ENCODE data around the gene FOXO3.

The FOXO3 gene

DNA sequence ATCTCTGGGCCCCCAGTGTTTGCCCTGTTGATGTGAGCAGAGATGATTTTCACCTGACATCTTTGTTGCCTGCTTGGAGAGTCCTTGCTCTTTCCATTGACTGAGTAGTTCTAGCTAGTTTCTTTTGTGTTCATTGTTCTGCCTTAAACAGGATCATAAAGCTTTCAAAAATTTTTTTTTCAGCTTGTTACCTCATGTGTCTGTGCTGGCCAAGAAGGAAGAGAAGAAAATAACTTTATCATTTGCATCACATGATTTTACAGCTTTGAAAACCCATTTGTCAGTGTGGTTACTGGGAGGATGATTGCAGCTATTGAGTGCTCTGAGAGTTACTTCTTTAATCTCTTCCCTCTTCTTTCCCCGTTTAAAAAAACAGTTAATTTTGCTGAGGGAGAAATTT, 16.0 kb downstream of the FOXO3 start:
- peak; percentile 74 for DNase-seq

DNA sequence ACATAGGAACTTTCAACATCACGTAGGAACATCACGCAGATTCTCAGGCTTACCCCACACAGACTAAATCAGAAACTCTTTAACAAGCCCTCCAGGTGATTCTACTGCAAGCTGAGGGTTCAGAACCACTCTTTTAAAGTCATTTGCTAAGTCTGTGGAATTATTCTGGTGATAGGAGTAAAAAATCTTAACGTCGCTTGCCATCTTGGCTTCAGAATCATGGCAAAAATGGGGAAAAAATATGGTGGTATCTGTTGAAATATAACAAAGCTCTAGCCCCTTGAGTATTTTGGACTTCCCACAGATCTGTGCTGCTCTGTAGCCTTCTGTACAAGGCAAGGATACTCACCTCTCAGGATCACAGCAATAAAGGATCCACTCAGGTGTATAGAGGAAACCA, 17.4 kb downstream of the FOXO3 start:
- DNase-seq = no peak

DNA sequence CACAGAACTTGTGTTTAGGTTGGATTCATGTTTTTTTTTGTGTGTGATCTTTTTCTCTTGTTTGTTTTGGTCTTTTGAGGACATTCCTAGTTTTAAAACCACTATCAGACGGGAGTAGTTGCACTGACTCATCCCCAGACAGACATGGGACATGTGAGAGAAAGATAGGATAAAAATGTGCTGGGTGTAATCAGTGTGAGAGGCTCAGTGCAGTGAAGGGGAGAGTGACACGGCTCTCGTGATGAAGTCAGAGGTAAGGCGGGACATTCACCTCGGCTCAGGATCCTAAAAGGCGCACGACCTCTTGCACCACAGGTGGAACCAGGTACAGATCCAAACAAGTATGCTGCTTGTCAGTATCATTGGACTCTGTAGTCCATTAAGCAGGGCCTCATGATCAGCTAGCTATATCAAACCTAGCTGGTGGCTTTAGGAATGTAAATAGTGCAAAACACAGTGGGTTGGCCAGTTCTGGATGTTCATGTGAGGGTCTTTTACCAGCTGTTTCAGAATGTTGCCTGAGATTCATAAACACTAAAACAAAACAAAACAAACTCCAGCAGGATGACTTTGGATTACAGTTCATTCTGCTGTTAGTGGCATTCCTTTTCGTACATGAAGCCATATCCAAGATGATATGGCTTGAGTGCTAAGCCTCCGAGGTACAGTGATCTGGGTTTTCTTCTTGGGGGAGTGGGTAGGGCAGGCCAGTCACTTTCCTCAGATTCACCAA, 18.0 kb downstream of the FOXO3 start:
- no peak for DNase-seq

DNA sequence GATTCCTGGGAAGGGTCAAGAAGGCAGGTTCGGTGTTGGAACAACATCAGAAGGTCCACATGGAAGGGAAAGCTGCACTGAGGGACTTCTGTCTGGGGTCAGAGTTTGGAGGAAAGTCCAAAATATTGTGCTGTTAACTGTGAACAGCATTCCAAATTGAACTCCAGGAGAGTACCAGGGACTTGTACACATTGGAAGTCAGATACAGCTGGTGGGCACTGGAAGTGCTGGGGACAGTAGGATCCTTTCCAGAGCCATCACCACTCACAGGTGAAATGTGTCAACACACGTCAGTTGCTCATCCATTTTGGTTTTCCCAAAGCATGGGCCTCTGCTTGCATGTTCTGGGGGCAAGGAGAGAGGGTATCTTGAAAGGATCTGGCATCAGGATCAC, 18.6 kb downstream of the FOXO3 start:
- no peak for DNase-seq

DNA sequence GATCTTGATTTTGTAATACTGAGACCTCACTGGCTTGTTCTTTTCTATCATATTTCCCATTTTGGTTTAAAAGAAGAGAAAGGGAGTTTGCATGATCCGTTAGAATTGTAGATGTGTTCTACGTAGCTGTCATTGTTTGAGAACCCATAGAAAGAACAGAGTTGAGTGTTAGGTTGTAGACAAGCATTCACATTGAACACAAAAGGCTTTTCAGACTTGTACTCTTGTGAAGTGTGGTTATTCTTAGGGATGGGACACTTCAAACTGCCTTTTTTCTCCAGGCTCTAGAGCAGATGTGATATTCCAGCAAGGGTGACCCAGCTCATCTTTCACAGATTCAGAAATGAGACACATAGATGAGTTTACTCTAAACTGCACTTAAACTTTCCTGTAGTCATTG, 19.9 kb downstream of the FOXO3 start:
- DNase-seq = no peak

DNA sequence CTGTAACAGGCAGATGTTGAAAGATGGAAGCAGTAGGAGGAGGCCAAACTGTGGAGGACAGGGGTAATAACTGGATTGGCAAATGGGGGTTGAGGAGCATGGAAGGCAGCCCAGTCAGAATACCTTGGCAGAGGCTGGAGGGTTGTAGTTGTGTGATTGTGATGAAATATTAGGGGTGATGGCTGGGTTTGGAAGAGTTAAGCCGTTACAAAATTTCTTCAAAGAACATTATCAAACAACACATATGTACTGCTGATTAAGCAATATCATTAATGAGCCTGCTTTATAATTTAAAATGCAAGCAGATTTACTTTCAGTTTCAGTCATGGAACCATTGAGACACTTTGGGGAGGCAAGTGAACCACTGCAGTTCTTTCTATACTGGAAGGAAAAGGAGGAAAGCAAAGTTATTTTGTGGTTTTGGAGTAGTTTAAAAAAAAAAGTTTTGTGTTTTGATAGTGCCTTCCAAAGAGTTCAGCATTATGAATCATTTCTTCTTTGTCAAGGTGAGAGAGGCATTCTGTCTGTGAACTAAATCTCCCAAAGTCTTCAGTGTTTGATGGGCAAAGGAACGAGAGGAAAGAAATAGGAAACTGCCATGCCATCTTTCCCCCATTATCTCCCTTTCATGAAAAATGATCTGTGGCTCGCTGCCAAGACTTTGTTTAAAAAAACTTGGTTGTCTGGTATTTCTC, 20.7 kb downstream of the FOXO3 start:
- peak; percentile 70 for DNase-seq

DNA sequence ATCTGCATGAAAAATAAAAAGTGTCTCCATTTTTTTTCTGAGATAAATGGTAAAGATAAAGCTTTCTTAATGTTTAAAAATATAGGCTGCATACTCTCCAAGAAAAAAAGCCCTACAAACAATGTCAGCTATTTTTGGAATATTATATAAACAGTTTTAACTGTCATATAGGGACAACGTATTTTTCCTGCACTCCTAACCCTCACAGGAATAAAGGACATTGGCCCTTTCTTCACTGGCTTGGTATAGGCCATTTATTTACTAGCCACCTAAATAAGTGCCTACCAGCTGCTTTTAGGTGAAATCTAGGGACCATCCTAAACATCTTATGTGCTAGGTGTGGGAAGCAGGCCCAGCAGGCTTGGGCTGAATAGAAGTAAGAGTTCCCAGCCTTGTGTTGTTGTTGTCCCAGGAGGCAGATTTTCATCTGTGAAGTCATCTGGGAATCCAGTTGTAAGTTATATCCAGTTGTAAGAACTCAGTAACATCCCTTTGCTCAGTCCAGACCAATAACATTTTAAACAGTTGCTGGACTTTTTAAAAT, 21.3 kb downstream of the FOXO3 start:
- DNase-seq = no peak

DNA sequence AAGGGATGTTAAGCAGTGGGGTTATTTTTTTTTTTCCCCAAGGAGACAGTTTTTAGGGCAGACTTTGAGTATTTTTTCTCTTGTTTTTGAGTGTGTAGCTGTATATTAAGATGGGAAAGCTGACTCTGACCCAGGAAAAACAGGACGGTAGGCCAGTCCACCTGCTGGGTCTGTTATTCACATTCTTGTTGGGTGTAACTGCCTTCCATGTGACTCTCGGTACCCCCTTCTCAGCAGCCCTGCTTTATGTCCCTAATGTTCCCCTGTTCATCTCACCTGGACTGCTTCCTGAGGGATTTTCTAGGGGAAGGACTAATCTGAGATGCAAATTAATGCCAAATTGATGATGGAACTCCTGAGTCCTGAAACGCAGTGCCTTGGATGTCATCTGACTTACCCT, 21.9 kb downstream of the FOXO3 start:
- DNase-seq = no peak

DNA sequence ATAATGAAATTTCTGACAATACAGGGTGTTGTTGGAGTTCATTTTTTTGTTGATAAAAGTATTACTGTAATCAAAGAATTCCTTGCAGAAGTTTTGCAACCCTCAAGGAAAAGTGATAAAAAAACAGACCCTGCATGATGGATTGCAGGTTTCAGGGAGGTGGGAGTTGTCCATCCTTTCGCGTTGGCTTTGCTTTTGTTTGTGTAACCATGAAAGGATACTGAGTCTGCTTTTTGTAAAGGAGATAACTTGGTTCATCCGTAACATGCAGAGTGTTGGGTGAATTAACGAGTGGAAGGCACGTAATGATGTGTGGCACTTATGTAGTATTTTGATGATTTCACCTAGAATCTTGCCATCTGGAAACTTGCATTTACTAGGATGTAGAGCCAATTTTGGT, 23.6 kb downstream of the FOXO3 start:
- no peak for DNase-seq

DNA sequence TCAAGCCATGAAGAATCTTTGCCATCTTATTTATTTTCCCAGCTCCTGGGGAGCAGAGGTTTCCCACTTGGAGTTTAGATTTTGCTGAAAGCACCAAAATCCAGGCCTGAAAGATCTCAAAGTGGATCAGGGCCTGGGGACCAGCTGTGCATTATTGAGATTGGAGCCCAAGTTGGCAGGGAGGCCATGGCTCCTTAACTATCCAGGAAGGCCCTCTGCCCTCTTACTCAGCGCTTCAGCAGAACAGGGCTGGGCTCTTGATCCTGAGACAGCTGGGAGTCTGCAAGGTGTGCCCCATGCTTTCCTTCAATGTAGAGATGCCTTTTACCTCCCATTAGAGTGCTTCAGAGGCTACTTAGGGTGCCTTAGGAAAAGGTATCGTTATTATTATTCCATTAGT, 24.6 kb downstream of the FOXO3 start:
- DNase-seq = no peak

DNA sequence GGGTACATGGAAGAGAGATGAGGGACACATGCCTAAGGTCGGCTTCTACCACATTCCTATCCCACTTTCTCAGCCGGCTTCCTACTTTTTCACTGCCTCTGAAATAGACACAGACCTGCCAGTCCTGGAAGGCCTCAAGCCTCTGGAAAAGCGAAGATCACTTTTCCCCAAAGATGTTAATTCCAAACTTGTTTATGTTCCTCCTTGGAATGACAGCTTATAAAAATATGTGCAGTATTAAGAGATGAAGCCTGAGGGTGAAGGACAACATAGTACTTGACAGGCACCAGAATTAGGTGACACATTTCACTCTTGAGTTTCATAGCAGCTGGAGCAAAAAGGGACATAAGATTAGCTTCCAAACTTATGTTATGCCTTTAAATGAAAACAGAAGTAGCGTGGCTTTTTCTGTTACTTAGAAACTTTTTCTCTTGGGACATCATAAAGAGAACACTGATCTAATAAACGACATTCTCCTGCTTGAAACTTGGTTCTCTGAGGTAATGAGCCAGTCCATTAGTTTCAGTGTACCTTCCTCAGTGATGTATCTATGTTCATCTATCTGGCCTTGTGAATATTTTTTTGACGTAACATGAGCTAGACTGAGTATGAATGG, 25.3 kb downstream of the FOXO3 start:
- DNase-seq = no peak

DNA sequence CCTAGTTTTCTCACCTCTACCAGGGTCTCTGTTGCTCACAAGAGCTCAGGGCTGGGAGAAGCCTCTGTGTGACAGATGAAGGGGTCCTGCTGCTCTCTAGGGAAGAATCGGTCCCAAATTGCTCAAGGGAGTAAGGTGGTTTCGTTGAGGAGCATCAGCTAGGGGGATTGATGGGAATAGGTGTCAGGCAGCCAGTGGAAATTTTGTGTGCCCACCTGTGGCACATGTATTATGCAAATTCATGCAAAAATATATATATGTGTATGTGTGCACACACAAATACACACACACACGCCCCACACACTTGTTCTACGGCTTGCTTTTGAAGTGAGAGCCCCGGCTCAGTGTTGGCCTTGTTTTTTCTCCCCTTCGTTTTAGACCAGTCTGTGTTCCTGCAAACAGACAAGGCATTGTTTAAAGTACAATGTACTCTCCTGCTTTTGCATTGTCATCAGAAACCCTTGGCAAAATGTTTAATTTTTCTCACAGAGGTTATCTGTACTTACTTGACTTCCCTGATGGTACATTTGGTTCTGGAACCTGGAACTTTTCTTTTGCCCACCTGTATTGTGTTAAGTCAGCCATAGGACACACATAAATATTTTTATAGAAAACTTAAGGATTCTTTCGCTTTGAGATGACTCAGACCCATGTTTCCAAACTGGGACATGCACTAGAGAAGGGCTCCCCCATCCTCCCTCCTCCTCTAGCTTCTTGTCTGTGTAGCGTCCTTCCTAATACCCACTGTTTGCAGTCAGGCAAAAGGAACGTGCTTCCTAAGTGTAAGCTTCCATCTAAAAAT, 26.7 kb downstream of the FOXO3 start:
- no peak for DNase-seq

DNA sequence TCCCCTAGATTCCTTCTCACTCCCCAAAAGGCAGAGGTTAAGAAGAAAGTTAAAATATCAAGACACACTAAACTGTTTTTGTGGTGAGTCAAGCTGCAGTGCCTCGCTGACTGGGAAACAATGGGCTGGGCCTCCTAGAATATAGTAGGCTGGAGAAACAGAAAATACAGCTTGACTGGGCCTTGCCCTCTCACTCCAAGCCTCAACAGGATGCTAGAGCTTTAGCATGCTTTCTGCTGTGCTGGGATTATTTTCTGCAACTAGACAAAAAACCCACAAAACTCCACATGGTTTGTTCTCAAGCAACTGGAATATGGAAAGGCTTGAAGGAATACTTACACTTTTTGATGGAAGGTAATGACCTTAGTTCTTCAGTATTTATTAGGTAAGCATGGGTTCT, 27.9 kb downstream of the FOXO3 start:
- peak; percentile 16 for DNase-seq

DNA sequence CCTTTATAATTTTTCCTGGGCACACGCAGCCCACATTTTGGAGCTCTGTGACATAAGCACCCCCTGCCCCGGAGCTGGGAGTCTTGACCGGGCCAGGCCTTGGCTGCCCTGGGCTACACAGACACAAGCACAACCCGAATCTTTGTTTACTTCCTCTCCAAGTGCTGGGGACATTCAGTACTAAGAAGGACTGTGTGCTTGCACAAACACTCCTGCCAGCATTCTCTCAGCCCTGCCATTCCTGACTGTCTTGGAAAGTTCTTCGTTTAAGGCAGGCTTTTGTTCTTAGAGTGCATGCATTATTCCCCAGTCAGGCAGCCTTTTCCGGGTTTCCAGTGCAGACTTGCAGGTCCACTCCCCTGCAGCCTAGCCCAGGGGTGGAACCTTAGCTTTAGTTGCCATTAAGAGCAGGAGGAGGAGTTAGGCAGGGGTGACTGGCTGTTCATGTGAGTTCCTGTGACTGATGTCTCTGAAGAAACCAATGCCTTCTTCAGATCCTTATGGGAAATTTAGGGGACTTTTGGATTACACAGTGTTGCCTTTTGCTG, 28.6 kb downstream of the FOXO3 start:
- DNase-seq = peak; percentile 27

DNA sequence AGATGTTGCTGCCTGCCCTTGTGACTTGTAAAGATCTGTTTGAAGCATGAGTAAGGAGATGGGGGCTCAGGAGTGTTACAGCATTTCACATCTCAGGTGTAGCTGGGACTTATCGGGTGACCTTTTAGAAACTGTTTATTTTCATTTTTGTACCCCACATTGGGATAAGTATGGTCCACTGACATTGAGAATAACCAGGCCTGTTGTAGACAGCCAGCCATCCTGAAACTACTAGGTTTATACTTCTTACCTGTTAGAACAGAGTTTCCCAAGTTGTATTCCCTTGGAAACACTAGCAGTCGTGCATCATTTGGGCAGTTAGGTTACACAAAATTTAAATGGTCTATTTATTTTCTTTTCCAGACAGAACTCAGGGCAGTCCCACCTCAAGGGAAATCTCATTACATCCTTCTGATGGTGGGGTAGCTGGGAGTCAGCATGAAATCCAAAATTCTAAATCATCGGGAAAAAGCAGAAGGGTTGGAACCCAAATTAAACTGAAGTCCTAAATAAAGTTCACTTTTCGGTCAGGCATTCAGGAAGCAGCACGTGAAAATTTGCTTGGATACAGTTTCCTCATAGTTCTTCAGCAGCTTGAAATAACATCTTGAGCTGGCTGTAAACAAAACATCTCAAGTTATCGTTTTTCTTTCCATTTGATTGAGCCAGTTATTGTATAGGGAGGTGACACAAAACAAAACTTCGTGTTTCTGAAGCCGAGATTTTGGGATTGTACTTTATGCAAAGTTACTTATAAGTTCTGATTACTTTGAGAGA, 30.5 kb downstream of the FOXO3 start:
- DNase-seq = no peak

DNA sequence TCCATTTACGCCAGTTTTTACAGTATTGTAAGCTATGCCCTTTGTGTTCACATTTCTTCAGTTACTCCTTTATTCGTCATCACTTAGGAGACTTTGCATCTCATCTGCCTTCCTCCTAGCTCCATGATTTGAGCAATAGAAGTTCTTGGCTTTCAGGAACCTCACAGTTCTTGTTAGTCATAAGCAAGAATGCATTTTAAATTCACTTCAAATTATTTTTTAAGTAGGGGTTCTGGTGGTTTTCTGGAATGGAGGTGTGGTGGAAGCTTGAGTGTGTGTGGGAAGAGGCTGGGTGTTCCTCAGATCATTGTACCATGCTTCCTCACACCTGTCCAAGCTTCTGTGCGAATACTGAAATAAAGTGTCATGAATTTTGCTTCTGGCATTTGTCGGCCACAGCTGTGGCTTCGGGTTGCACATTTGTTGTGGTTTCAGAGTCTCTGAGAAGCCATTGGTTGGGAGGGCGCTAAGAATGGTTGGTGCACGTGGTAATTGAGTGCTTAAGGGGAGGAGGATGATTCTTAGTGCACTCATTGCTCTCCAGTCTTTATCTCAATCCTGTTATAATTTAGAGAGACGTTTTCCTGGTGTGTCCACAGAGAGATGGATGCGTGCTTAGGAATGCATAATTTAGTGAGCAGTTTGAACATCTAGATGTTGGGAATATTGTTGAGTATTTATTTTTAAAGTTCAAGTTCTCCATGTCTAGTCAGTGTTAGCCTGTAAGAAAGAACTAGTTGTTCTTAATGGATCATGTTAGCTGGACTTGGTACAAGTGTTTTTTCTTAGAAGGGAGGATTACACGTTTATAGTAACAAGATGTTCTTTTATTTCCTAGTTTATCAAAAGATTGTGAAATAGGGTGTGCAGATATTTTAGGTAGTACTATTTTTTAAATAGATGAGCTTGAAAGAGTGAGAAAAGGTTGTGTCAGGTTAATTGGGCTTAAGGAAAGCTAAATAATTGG, 31.9 kb downstream of the FOXO3 start:
- DNase-seq = peak; percentile 88

DNA sequence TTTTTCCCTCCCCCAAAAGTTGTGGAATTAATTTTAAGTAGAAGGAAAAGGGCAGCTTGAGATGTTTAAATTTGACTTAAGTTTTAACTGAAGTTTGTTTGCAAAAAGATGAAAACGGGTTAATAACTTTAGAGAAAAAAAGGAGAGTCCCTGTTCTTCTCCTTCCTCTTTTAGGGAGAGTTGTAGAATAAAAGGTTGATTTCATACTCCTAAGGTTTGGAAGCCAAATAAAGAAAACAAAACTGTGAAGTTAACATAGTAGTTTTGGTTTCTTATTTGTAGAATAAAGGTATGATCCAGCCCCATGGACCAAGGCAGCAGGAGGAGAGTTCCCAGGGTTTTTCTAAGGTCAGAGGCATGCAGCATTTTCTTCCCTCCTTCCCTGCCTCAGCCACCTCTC, 33.4 kb downstream of the FOXO3 start:
- DNase-seq = no peak

DNA sequence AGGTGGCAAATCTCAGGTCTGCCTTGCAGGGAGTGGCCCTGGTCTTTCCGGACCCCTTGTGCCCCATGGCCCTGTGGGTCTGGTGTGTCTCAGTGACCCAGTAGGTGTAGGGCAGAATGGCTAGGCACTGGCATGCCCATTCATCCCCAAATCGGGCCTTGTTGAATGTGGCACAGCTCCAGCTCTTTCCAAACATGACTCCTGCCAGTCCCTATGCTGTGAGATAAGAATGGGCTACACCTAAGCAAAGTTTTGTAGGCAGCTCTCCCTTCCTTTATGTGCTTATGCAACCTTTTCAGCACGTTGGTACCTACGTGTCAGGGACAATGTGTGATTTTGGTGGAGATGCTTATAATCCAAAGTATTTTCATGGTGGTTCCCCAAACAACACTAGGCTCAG, 33.9 kb downstream of the FOXO3 start:
- DNase-seq = no peak

DNA sequence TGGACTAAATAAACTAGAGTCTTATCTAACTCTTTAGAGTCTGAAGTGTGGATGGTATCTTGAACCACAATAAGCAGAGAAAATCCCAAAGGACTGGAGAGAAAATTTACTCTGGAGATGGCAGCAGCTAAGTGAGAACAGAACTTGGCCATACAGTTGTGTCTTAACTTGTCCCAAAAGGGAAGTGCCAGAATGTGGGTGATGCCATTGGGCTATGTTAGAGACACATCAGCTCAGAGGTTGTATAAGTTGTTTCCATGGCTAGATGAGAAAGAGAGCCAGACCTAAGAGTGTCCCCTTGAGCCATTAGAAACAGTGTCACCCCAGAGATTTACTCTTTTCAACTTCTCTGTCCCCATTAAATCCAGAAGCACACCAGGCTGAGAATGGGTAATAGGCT, 36.2 kb downstream of the FOXO3 start:
- peak; percentile 63 for DNase-seq

DNA sequence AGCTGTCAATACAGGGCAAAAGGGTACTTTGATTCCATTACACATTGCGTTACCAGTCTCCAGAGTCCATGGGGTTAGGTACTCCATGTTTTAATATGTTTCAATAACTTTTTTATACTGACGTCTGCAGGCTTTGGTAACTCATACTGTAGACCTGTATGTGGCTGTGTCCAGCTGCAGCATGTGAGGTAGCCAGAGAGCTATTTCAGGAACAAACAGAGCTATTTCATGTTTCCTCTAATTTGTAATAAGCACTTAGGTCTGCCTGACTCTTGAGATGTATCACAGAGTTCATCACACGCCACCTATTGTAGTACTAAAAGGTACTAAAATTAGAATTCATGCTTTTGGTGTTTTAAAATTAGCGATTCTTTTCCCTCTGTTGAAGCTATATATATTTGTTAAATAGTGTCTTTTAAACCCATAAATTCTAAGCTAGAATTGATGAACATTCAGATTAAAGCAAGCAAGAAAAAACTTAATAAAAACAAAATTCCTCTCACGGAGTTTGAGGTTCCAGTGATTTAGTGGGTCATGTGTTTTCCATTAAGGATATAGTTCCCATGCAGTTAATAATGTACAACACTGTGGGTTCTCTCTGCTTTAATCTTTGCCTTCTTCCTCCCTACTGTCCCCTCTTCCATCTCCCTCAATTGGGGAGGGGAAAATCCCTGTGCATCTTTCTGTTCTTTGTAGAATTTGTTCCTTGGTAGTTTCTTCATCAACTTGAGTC, 37.0 kb downstream of the FOXO3 start:
- DNase-seq = peak; percentile 9

Measured in MV-4-11 (cell line).